ENCODE data around the gene PFKFB4.

The PFKFB4 gene

DNA sequence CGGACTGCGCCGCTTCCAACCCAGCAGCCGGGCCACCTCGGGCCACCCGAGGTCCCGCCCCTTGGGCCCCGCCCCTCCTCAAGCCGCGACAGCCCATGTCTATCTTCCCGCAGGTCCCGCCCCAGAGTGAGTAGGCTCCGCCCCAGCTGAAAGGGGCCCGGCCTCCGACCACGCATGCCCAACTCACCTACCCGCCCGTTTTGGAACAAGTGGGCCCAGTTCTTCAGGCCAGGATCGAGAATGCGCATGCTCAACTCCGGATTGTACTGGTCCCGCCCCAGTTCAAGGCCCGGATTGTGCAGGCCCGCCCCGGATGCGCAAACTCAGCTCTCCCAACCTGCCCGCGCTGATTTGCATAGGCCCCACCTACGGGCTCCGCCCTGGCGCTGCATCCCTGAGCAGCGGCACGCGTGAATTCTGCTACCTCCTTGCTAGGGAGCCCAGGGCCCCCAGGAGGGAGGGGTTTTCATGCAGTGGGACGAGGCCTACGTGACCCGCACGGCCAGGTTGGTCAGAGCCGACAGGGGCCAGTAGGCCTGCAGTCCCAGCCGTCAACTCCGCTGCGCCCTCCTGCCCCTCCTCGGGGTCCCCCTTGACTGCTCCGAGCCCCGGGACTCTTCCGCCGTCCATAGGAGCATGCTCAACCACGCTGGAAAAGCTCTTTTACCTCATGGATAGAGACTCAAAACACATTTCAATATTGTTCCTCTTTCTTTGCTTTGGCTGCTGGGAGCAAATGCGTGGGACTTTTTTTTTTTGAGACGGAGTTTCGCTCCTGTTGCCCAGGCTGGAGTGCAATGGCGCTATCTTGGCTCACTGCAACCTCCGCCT lies at the start of gene PFKFB4:
PFKFB4 (minus strand) TSS at position 8 of the 831 bp plus-strand sequence. CDS start 26 bp downstream, outside the sequence.
- Histone ChIP-seq H3K4me1 (ENCODE audit: insufficient read depth, low read length) (peaks cover 23% of the 10 kb centered on the region), H3K4me3 (ENCODE audit: low read depth in 1 of 2, low read length in 2 of 2) (peak within 1 kb of the TSS; percentile 70 to 80), H3K27ac (ENCODE audit: low read depth, low read length) (peak within 1 kb of the TSS; percentile 81), H3K27me3 (ENCODE audit: control insufficient read depth in 1 of 2, insufficient read depth in 2 of 2, low read length in 2 of 2) (no peaks in the 10 kb centered on the region), H3K9me3 (ENCODE audit: low read length) (no peaks in the 10 kb centered on the region), H3K9ac (ENCODE audit: low read length) (no peak within 1 kb of the TSS), H3K36me3 (ENCODE audit: insufficient read depth, low read length) (no peaks in the 10 kb centered on the region)

DNA sequence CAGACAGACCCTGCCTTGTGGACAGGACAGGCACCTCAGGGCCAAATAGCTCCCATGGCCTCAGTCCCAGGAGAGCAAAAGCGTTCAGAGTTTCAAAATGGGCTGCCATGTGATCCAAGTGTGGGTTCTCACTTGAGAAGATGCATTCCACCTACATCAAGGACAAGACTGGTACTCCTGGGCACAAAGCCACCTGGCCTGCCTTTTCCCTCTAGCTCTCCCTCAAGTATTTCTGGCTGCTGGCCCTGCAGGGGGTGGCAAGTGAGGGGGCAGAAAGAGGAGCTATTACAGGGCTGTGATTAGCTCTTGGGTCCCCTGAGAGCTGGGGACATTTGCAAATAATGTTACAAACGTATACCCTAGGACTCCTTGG lies 45.0 kb upstream of the PFKFB4 start:
- peaks cover 81% of the 10 kb centered on the region for H3K36me3 ChIP-seq (ENCODE audit: insufficient read depth, low read length)
- no peak overlapping the region for H3K9ac ChIP-seq (ENCODE audit: low read length)
- H3K4me3 ChIP-seq (ENCODE audit: low read depth in 1 of 2, low read length in 2 of 2), result no peak overlapping the region
- peaks cover 9% of the 10 kb centered on the region for H3K4me1 ChIP-seq (ENCODE audit: insufficient read depth, low read length)
- H3K9me3 ChIP-seq (ENCODE audit: low read length), result no peaks in the 10 kb centered on the region
- no peaks in the 10 kb centered on the region for H3K27me3 ChIP-seq (ENCODE audit: control insufficient read depth in 1 of 2, insufficient read depth in 2 of 2, low read length in 2 of 2)
- H3K27ac ChIP-seq (ENCODE audit: low read depth, low read length), result no peak overlapping the region

DNA sequence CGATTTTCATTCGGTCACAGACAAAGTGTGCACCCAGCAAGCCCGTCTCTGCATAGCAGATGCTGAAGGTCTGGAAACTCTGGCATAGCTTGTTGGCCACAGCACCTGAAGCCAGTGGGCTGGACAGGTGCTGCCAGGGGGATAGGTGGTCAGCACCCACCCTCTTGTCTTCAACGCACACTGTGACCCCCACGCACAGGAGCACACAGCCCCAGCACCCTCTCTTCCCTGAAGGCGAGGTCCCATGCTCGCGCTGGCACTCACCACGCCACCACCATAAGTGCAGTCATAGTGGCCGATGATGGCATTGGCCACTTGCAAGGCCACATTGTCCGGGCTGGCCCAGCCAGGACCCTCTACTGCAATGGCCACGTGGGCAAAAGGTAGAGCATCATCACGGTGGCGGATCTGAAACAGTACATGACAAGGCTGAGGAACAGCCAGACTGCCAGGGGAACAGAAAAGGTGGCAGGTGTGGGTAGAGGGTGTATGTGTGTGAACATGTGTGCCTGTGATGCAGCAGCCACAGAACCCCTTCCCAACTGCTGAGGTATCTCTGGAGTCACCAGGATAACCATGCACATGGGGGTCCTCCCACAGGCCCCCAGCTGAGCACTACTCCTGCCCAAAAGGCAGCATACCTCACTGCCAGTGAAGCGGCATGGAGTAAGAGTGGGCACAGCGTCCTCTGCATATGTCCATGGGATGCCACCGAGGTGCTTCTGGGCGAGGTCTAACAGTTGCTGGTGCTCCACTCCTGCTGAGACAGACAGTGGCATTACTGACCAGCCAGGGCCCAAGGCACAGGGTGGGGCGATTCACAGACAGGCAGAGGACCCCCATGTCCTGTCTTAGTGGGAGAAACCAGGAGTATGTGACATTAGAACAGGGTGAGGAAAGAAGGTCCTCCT lies 44.4 kb upstream of the PFKFB4 start:
- no peak overlapping the region for H3K4me3 ChIP-seq (ENCODE audit: low read depth in 1 of 2, low read length in 2 of 2)
- H3K36me3 ChIP-seq (ENCODE audit: insufficient read depth, low read length), result peaks cover 77% of the 10 kb centered on the region
- H3K9me3 ChIP-seq (ENCODE audit: low read length), result no peaks in the 10 kb centered on the region
- H3K27ac ChIP-seq (ENCODE audit: low read depth, low read length), result no peak overlapping the region
- peaks cover 9% of the 10 kb centered on the region for H3K4me1 ChIP-seq (ENCODE audit: insufficient read depth, low read length)
- H3K9ac ChIP-seq (ENCODE audit: low read length), result no peak overlapping the region
- no peaks in the 10 kb centered on the region for H3K27me3 ChIP-seq (ENCODE audit: control insufficient read depth in 1 of 2, insufficient read depth in 2 of 2, low read length in 2 of 2)

DNA sequence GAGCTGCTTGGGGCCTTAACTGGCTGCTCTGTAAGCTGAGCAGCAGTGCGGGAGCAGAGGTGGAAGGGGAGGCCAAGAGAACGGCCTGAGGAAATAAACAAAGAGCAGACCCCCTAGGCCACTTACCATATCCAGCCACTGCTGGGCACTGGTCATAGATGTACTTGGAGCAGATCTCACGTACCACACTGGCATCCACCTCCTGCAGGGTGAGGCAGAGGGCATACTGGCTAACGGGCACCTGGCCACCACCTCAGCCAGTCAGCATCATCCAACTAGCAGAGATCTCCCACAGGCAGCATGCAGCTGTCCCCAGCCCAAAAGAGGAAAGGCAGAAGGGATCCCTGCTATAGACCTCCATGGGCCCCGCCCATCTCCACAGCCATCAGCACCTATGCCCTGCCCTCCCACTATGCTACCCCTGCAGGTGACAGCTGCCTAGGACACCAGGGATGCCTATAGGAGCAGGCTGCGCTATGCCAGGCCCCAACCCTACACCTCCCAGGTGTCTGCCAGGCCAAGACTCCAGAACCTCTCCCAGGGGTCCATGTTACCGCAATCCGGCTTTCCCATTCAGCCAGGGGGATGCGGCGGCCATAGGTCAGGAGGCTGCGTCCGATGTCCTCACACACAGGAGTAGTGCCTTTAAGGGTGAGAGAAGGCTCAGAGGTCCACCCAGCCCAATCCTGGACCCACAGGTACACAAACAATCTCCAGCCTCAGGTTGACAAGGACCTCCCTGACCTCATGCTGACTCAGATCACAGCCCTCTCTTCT lies 43.1 kb upstream of the PFKFB4 start:
- no peak overlapping the region for H3K9ac ChIP-seq (ENCODE audit: low read length)
- no peaks in the 10 kb centered on the region for H3K9me3 ChIP-seq (ENCODE audit: low read length)
- peak overlapping the region; percentile 5 for H3K27ac ChIP-seq (ENCODE audit: low read depth, low read length)
- H3K27me3 ChIP-seq (ENCODE audit: control insufficient read depth in 1 of 2, insufficient read depth in 2 of 2, low read length in 2 of 2), result no peaks in the 10 kb centered on the region
- no peak overlapping the region for H3K4me3 ChIP-seq (ENCODE audit: low read depth in 1 of 2, low read length in 2 of 2)
- peaks cover 64% of the 10 kb centered on the region for H3K36me3 ChIP-seq (ENCODE audit: insufficient read depth, low read length)
- H3K4me1 ChIP-seq (ENCODE audit: insufficient read depth, low read length), result peaks cover 9% of the 10 kb centered on the region

DNA sequence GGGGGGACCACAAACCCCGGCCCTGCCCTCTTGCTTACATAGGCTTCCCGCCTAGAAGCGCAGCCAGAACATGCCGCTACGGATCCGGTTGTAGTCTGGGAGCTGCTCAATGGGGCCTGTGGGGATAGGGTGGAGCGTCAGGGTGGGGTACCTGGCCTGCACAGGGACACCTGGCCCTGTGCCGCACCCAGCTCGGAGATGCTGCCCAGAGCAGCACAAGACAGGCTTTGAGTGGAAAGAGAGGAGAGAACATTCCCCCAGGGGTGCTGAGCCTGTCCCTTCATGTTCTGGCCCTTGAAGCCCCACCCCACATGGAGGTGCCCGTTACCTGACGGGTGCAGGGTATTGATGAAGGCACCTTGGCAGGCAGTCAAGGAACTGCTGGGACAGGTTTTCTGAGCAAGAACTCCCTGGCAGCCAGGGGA lies 42.5 kb upstream of the PFKFB4 start:
- Histone ChIP-seq H3K4me1 (ENCODE audit: insufficient read depth, low read length) (peaks cover 16% of the 10 kb centered on the region), H3K4me3 (ENCODE audit: low read depth in 1 of 2, low read length in 2 of 2) (no peak overlapping the region), H3K9me3 (ENCODE audit: low read length) (no peaks in the 10 kb centered on the region), H3K27me3 (ENCODE audit: control insufficient read depth in 1 of 2, insufficient read depth in 2 of 2, low read length in 2 of 2) (peaks cover 0 to under 1% of the 10 kb centered on the region in 2 donors), H3K9ac (ENCODE audit: low read length) (no peak overlapping the region), H3K27ac (ENCODE audit: low read depth, low read length) (peak overlapping the region; percentile 48), H3K36me3 (ENCODE audit: insufficient read depth, low read length) (peaks cover 58% of the 10 kb centered on the region)

DNA sequence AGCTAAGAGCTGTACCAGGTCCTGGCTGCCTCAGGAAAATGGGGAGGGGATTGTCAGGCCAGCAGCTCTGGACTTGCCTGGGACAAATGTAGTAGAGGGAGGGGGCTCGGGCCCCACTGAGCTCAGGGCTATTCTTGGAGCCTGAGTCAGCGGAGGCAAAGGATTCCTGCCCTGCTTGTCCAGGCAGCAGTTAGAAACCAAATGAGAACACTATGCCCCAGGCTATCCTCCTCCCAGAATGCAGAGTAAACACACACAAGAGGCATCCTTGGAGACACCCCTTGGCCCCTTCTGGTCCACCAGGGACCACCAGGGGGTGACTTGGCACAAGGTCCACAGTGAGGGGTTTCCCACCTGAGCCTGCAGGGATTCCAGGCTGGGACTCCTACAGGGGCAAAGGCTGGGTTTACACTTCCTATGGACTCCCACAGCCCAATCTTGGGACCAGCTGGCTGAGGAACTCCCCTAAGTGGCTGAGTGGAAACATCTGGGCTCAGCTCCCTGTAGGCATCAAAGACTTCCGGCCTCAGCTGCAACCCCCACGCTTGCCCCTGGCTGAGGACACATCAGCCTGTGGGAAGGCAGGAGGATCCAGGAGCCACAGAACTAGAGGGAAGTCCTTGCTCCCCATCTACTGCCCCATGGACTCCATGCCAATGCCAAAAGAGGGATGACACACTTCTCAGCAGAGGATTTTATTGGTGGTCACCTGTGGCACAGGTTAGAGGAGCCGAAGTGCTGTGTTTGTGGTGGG lies 41.9 kb upstream of the PFKFB4 start:
- H3K36me3 ChIP-seq (ENCODE audit: insufficient read depth, low read length), result peaks cover 52% of the 10 kb centered on the region

DNA sequence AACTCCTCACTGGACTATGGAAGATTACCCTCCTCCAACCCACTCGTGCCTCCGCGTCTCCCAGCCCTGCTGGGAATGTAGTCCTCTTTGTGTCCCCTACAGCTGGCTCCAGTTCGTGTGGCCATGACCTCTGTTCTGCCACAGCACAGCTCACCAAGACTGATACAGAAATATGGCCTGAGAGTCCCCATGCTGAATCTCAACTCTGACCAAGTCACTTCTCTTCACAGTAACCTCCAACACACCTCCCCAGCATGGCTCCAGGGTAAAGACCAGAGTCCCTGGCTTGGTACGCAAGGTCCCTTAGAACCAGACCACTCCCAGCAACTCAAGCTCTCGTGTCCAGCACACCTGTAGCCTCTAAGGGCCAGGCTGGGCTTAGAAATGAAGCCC lies 40.8 kb upstream of the PFKFB4 start:
- peaks cover 18% of the 10 kb centered on the region for H3K4me1 ChIP-seq (ENCODE audit: insufficient read depth, low read length)

More for the DNA sequence above, 41.9 kb upstream of the PFKFB4 start:
- H3K27ac ChIP-seq (ENCODE audit: low read depth, low read length), result peak overlapping the region; percentile 48
- no peak overlapping the region for H3K4me3 ChIP-seq (ENCODE audit: low read depth in 1 of 2, low read length in 2 of 2)
- H3K4me1 ChIP-seq (ENCODE audit: insufficient read depth, low read length), result peaks cover 18% of the 10 kb centered on the region
- no peak overlapping the region for H3K9ac ChIP-seq (ENCODE audit: low read length)
- H3K27me3 ChIP-seq (ENCODE audit: control insufficient read depth in 1 of 2, insufficient read depth in 2 of 2, low read length in 2 of 2), result peaks cover 0 to 6% of the 10 kb centered on the region in 2 donors
- H3K9me3 ChIP-seq (ENCODE audit: low read length), result no peaks in the 10 kb centered on the region

DNA sequence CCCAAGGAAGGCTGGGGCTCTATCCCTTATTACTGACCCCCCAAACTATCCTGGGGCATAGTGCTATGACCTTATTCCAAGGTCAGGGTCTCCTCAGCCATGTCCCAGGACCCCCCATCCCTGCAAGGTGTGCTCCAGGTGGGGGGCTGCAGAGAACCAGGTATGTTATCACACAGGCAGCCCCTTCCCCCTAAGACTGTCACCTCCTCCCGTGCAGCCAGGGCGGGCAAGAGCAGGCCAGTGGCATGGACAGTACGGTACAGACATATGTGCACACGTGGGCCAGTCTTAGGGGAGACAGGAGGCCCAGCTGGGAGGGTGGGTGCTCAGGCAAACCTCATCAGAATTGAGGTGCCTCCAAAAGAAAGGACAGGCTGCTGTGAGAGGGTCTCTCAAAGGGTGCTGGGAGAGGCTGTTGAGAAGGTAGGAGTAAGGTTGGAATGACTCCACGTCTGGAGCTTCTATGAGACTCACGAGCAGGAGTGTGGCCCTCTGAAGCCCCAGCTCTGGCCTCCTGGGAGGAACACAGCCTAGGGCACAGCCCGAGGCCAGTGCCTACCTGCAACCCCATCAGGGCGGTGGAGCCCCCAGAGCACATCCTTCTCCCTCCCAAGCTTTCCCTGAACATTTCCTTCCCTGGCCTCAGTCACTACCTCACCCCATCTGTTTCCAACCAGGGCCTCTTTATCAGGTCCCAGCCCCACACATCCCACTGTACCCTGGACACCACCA lies 40.2 kb upstream of the PFKFB4 start:
- no peak overlapping the region for H3K9ac ChIP-seq (ENCODE audit: low read length)
- H3K27ac ChIP-seq (ENCODE audit: low read depth, low read length), result no peak overlapping the region
- H3K9me3 ChIP-seq (ENCODE audit: low read length), result no peaks in the 10 kb centered on the region
- H3K4me3 ChIP-seq (ENCODE audit: low read depth in 1 of 2, low read length in 2 of 2), result no peak overlapping the region
- H3K36me3 ChIP-seq (ENCODE audit: insufficient read depth, low read length), result peaks cover 37% of the 10 kb centered on the region
- H3K4me1 ChIP-seq (ENCODE audit: insufficient read depth, low read length), result peaks cover 18% of the 10 kb centered on the region
- peaks cover 0 to 13% of the 10 kb centered on the region in 2 donors for H3K27me3 ChIP-seq (ENCODE audit: control insufficient read depth in 1 of 2, insufficient read depth in 2 of 2, low read length in 2 of 2)

More for the DNA sequence above, 40.8 kb upstream of the PFKFB4 start:
- H3K9me3 ChIP-seq (ENCODE audit: low read length), result no peaks in the 10 kb centered on the region
- no peak overlapping the region for H3K4me3 ChIP-seq (ENCODE audit: low read depth in 1 of 2, low read length in 2 of 2)
- H3K36me3 ChIP-seq (ENCODE audit: insufficient read depth, low read length), result peaks cover 42% of the 10 kb centered on the region
- no peak overlapping the region for H3K27ac ChIP-seq (ENCODE audit: low read depth, low read length)
- H3K9ac ChIP-seq (ENCODE audit: low read length), result no peak overlapping the region
- H3K27me3 ChIP-seq (ENCODE audit: control insufficient read depth in 1 of 2, insufficient read depth in 2 of 2, low read length in 2 of 2), result peaks cover 0 to 13% of the 10 kb centered on the region in 2 donors

DNA sequence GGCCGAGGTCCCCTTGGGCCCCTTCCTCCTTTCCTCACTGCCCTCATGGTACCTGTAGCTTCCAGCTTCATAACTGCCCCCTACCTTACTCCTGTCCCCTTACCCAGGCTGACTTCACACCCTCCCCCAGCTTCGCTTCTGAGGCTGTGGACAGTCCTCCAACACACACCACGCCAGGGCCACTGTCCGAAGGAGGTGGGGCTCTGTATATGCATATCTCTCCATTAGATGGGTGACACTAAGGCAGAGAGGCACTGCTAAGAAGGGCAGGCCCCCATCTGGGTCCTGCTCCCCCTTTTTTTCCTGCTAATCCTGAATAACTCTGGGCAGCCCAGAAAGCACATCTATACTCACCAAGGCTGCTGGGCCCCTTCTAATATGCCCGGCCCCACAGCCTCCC lies 39.6 kb upstream of the PFKFB4 start:
- Histone ChIP-seq H3K4me1 (ENCODE audit: insufficient read depth, low read length) (peaks cover 18% of the 10 kb centered on the region), H3K27ac (ENCODE audit: low read depth, low read length) (no peak overlapping the region), H3K36me3 (ENCODE audit: insufficient read depth, low read length) (peaks cover 30% of the 10 kb centered on the region)

DNA sequence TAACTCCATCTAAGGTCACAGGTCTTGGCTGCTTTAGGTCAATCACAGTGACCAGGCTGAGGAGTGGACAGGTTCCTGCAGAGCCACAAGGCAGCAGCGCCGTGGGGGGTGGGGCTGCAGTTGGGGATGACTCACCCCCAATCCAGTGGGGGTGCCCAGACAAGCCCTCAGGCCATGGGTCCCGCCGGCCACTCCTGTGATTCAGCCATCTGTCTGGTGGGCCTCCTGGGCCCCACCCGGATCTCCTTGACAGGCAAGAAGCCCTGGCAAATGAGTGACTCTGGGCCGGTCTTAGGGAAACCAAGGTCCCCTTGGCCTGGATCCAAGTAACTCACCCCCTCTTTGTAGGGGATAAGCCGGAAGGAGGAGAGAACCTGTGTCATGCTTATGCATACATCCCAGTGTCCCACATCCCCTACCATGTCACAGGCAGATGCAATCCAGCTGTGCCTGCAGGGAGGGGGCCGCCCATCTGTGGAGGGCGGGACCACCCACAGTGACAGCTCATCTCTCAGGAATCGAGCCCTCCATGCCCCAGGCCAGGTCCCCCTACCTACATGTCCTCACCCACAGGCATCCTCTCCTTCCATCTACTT lies 39.0 kb upstream of the PFKFB4 start:
- H3K27ac ChIP-seq (ENCODE audit: low read depth, low read length), result no peak overlapping the region
- H3K36me3 ChIP-seq (ENCODE audit: insufficient read depth, low read length), result peaks cover 24% of the 10 kb centered on the region

More for the DNA sequence above, 39.6 kb upstream of the PFKFB4 start:
- Histone ChIP-seq H3K9me3 (ENCODE audit: low read length) (no peaks in the 10 kb centered on the region), H3K4me3 (ENCODE audit: low read depth in 1 of 2, low read length in 2 of 2) (no peak overlapping the region), H3K9ac (ENCODE audit: low read length) (no peak overlapping the region), H3K27me3 (ENCODE audit: control insufficient read depth in 1 of 2, insufficient read depth in 2 of 2, low read length in 2 of 2) (peaks cover 0 to 13% of the 10 kb centered on the region in 2 donors)

More for the DNA sequence above, 39.0 kb upstream of the PFKFB4 start:
- Histone ChIP-seq H3K9ac (ENCODE audit: low read length) (no peak overlapping the region), H3K4me3 (ENCODE audit: low read depth in 1 of 2, low read length in 2 of 2) (peak overlapping the region in 1 of 2 donors; percentile 25), H3K9me3 (ENCODE audit: low read length) (no peaks in the 10 kb centered on the region), H3K4me1 (ENCODE audit: insufficient read depth, low read length) (peaks cover 18% of the 10 kb centered on the region), H3K27me3 (ENCODE audit: control insufficient read depth in 1 of 2, insufficient read depth in 2 of 2, low read length in 2 of 2) (peaks cover 0 to 13% of the 10 kb centered on the region in 2 donors)
